Calu3 (cell line): Measurements from ENCODE around the gene OR5AC2. TPM values are rescaled to one million over a fixed set of nuclear protein-coding genes. Genes with fewer than 3 reads are reported as not detected.

Experiments used
- Bru-seq: library from RNA; stranded (reverse); fragments of 400-500 nt; gene quantifications from one replicate; lab custom pipeline; 2021; lab: Mats Ljungman, UMichigan
- BruChase-seq, 2 experiments: library from RNA; stranded (reverse); fragments of 400-500 nt; gene quantifications; one replicate each; lab custom pipeline; 2021; lab: Mats Ljungman, UMichigan
- BruUV-seq: library from RNA; stranded (reverse); fragments of 400-500 nt; replicated peaks from 2 replicates; lab custom pipeline; 2021; lab: Mats Ljungman, UMichigan
- CTCF ChIA-PET: fragments of 300-600 bp; sonication (Branson Sonifier 250); formaldehyde crosslinking; loops from one replicate; lab custom pipeline; 2022; ENCODE audit warnings: antibody characterized with exemption; lab: Charles Lee
- DNase-seq: peaks from one replicate; pipeline ENCODE4 v3.0.0; 2022
- H3K27ac Mint-ChIP-seq: one replicate; pipeline ENCODE4 v1.8.0; 2022; ENCODE audit warnings: mixed read lengths; ENCODE audit not compliant: unreplicated experiment
- H3K27me3 Mint-ChIP-seq: one replicate; pipeline ENCODE4 v1.8.0; 2022; ENCODE audit warnings: mixed read lengths; ENCODE audit not compliant: unreplicated experiment
- H3K36me3 Mint-ChIP-seq: one replicate; pipeline ENCODE4 v1.8.0; 2022; ENCODE audit warnings: mild to moderate bottlenecking, moderate library complexity, mixed read lengths; ENCODE audit not compliant: insufficient read depth, unreplicated experiment
- H3K4me1 Mint-ChIP-seq: one replicate; pipeline ENCODE4 v1.8.0; 2022; ENCODE audit warnings: mild to moderate bottlenecking, low read depth, mixed read lengths; ENCODE audit not compliant: unreplicated experiment
- H3K4me3 Mint-ChIP-seq: one replicate; pipeline ENCODE4 v1.8.0; 2022; ENCODE audit warnings: mild to moderate bottlenecking, low read depth, moderate library complexity, mixed read lengths; ENCODE audit not compliant: unreplicated experiment
- H3K9me3 Mint-ChIP-seq: one replicate; pipeline ENCODE4 v1.8.0; 2022; ENCODE audit warnings: low read depth, mixed read lengths; ENCODE audit not compliant: unreplicated experiment
- CTCF ChIP-seq: fragments of 200-600 bp; IDR thresholded peaks from one replicate; pipeline ENCODE4 v1.8.0; 2022; ENCODE audit warnings: antibody characterized with exemption; ENCODE audit not compliant: unreplicated experiment
- intact Hi-C: fragments of 100-400 bp; cut with micrococcal nuclease; formaldehyde crosslinking; loops from one replicate; pipeline ENCODE4 v1.10.0; 2022; ENCODE audit not compliant: unreplicated experiment
- long read RNA-seq: library from polyadenylated mRNA; stranded (forward); transcript quantifications from one replicate; pipeline ENCODE4 v2.0.0, GENCODE V29; 2022
- total RNA-seq: library from RNA; stranded (reverse); gene quantifications from 2 replicates; pipeline ENCODE4 v1.2.3, GENCODE V29; 2022

Gene OR5AC2
- total RNA-seq (not detected in 2 replicates), Bru-seq, nascent RNA (not detected), BruChase-seq, experiment 1, labeled RNA remaining after a 6-hour chase (not detected), BruChase-seq, experiment 2, labeled RNA remaining after a 2-hour chase (not detected)
- long read RNA-seq, result 0 reads

DNA sequence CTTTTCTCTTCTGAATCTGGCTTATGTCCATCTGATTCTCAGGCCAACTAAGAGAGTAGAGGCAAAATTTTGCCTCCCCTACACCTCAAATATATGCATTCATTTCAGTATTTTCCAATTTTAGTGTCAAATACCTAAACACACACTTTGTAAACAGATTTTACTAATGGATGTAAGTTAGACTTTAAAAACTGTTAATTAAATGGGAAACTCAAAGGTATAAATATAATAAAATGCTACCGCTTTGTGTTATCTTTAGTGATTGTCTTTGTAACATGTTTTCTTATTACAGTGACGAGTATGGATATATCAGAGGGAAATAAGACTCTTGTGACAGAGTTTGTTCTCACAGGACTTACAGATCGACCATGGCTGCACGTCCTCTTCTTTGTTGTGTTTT lies at the start of gene OR5AC2:
OR5AC2 (plus strand) TSS at position 301 of the 400 bp plus-strand sequence; CDS start at position 301, 0 bp downstream.
- H3K4me3 Mint-ChIP-seq, result no peak within 1 kb of the TSS
- BruUV-seq, result no TSS peak
- no peaks in the 10 kb centered on the region for H3K9me3 Mint-ChIP-seq
- TF ChIP-seq CTCF, result no peak
- no peaks in the 10 kb centered on the region for H3K4me1 Mint-ChIP-seq
- DNase-seq, result no peak
- CTCF ChIA-PET, result no interaction called here
- no peak within 1 kb of the TSS for H3K27ac Mint-ChIP-seq
- H3K36me3 Mint-ChIP-seq, result no peaks in the 10 kb centered on the region
- intact Hi-C loops, result no loop called here
- no peaks in the 10 kb centered on the region for H3K27me3 Mint-ChIP-seq

GRCh38 chr3:98038286-98038685 lies 48.7 kb upstream of the OR5AC2 start:
- Mint-ChIP-seq H3K4me3 (no peak overlapping the region), H3K9me3 (no peaks in the 10 kb centered on the region), H3K36me3 (no peaks in the 10 kb centered on the region), H3K27ac (no peak overlapping the region), H3K4me1 (no peaks in the 10 kb centered on the region), H3K27me3 (peaks cover 9% of the 10 kb centered on the region)
- DNase-seq, result no peak
- no TSS peak for BruUV-seq
- CTCF ChIA-PET, result interaction anchor here (0.6 to 1.1 kb wide), 4 partner anchors 54 to 1322 kb away, joined by 3 to 4 read pairs (median 3); no protein-coding TSS in a partner anchor
- no peak for TF ChIP-seq CTCF
- intact Hi-C loops, result loop anchor here (2.0 kb wide), 1 partner anchor 535 kb away; no protein-coding TSS in a partner anchor

DNA sequence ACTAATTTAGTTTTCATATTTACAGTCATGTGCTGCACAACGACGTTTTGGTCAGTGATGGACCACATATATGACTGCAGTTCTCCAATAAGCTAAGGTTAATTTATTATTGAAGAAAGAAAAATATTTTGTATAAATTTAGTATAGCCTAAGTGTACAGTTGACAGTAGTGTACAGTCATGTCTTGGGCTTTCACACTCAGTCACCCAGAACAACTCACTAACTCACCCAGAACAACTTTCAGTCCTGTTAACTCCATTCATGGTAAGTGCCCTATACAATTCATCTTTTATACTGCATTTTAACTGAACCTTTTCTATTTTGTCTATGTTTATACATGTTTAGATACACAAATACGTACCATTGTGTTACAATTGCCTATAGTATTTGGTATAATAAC lies 48.1 kb upstream of the OR5AC2 start:
- intact Hi-C loops, result loop anchor here (1.0 to 2.0 kb wide), 3 partner anchors 146 to 534 kb away; no protein-coding TSS in a partner anchor
- H3K9me3 Mint-ChIP-seq, result no peaks in the 10 kb centered on the region
- DNase-seq, result no peak
- peaks cover 9% of the 10 kb centered on the region for H3K27me3 Mint-ChIP-seq
- H3K4me1 Mint-ChIP-seq, result no peaks in the 10 kb centered on the region
- no TSS peak for BruUV-seq
- no peaks in the 10 kb centered on the region for H3K36me3 Mint-ChIP-seq
- H3K27ac Mint-ChIP-seq, result no peak overlapping the region
- CTCF ChIA-PET, result interaction anchor here (1.1 kb wide), 1 partner anchor 150 kb away, joined by 3 read pairs; no protein-coding TSS in a partner anchor
- peak overlapping the region; percentile 71 for H3K4me3 Mint-ChIP-seq
- no peak for TF ChIP-seq CTCF

DNA sequence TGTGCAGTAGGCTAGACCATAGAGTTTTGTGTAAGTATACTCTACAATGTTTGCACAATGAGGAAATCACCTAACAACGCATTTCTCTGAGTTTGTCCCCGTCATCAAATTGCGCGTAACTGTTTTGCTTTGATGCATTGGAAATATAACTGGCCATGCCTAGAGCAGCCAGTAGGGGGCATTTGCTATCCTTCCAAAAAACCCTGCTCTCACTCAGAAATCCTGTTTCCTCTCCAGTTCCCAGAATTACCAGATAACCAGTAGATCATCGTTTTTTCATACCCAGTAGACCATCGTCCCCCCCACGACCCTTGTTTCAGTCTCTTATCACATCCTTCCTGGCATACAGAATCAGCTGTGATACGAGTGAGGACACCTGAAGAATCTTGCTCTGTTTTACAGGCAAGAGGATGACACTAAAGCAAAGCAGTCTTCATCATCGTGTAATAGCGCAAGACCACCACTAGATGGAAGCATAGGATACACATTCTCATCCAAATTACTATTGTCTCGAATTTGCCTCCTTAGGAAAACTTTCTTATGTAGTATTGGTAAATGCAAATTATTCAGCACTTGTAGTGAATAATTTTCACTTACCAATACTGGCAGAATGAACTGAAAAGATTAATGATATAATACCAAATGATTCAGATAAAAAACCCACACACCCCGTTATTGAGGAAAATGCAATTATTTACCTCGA lies 47.5 kb upstream of the OR5AC2 start:
- CTCF ChIA-PET, result no interaction called here
- Mint-ChIP-seq H3K4me3 (peak overlapping the region; percentile 71), H3K4me1 (no peaks in the 10 kb centered on the region), H3K36me3 (no peaks in the 10 kb centered on the region), H3K27me3 (peaks cover 9% of the 10 kb centered on the region), H3K9me3 (no peaks in the 10 kb centered on the region), H3K27ac (no peak overlapping the region)
- peak; percentile 69 for TF ChIP-seq CTCF
- no TSS peak for BruUV-seq
- DNase-seq, result peak; percentile 65
- intact Hi-C loops, result loop anchor here (1.0 to 2.0 kb wide), 3 partner anchors 146 to 533 kb away; no protein-coding TSS in a partner anchor
